K562 (cell line): ENCODE measurements around the gene DNASE1L1. TPM values are rescaled to one million over a fixed set of nuclear protein-coding genes. Genes with fewer than 3 reads are reported as not detected.

Experiments used
- DLX4 ChIP-seq: fragments of 250-450 bp; sonication (Bioruptor Pico); IDR thresholded peaks from 2 replicates; pipeline ENCODE4 v1.6.1; 2021; ENCODE audit warnings: mild to moderate bottlenecking
- ELF1 ChIP-seq: fragments of 200-800 bp; sonication (Bioruptor generic); IDR thresholded peaks from 2 replicates; pipeline ENCODE4 v1.6.1; 2016; ENCODE audit warnings: missing genetic modification characterization, missing compliant biosample characterization
- ELF2 ChIP-seq: fragments of 250-450 bp; sonication (Bioruptor Pico); IDR thresholded peaks from 2 replicates; pipeline ENCODE4 v1.5.0; 2021; ENCODE audit warnings: mild to moderate bottlenecking
- FOXK2 ChIP-seq, 2 experiments: fragments of 450-650 bp; IDR thresholded peaks in 1 of 2; conservative IDR thresholded peaks in 1 of 2; 2 replicates each; pipeline ENCODE4 v1.6.1; 2016; ENCODE audit warnings: low read depth in 2 of 2, mild to moderate bottlenecking in 1 of 2
- LCOR ChIP-seq: sonication (generic); formaldehyde crosslinking; IDR thresholded peaks from 2 replicates; pipeline ENCODE4 v1.8.0; 2022; ENCODE audit warnings: mild to moderate bottlenecking, missing genetic modification reagents
- NUFIP1 ChIP-seq: fragments of 450-650 bp; IDR thresholded peaks from 2 replicates; pipeline ENCODE4 v1.6.1; 2018; ENCODE audit not compliant: partially characterized antibody
- OTX1 ChIP-seq: fragments of 450-650 bp; formaldehyde crosslinking; IDR thresholded peaks from 2 replicates; pipeline ENCODE4 v1.4.0; 2022; ENCODE audit warnings: mild to moderate bottlenecking
- RAD21 ChIP-seq, 2 experiments: fragments of 250-450 bp in 1 of 2; fragments of 450-650 bp in 1 of 2; sonication (Bioruptor Pico) in 1 of 2; formaldehyde crosslinking in 1 of 2; IDR thresholded peaks in 1 of 2; conservative IDR thresholded peaks in 1 of 2; 2 replicates each; pipeline versions ENCODE4 v1.4.0 to v1.8.0; 2020 to 2022; ENCODE audit warnings: mild to moderate bottlenecking in 2 of 2, moderate library complexity in 1 of 2
- RBM34 ChIP-seq: fragments of 200-400 bp; formaldehyde crosslinking; IDR thresholded peaks from 2 replicates; pipeline ENCODE4 v1.6.1; 2018; ENCODE audit warnings: low read length, borderline replicate concordance; ENCODE audit not compliant: insufficient read depth
- SRSF1 ChIP-seq: fragments of 200-400 bp; formaldehyde crosslinking; IDR thresholded peaks from 2 replicates; pipeline ENCODE4 v1.6.1; 2017; ENCODE audit warnings: mild to moderate bottlenecking, low read depth, low read length, moderate library complexity
- STAT5B ChIP-seq: fragments of 250-450 bp; sonication (Bioruptor Pico); IDR thresholded peaks from 2 replicates; pipeline ENCODE4 v1.8.0; 2021; ENCODE audit warnings: mild to moderate bottlenecking, inconsistent platforms
- TBP ChIP-seq: optimal IDR thresholded peaks from 2 replicates; pipeline ENCODE3; 2011; ENCODE audit warnings: low read depth, low read length, improper control_type of control experiment
- TRIM25 ChIP-seq: fragments of 450-650 bp; IDR thresholded peaks from 2 replicates; pipeline ENCODE4 v1.7.0; 2016; ENCODE audit warnings: borderline replicate concordance
- ZBTB49 ChIP-seq: sonication (generic); formaldehyde crosslinking; IDR thresholded peaks from 2 replicates; pipeline ENCODE4 v1.8.0; 2022; ENCODE audit warnings: missing genetic modification reagents, mild to moderate bottlenecking, borderline replicate concordance
- ZBTB7A ChIP-seq: IDR thresholded peaks from 2 replicates; pipeline ENCODE4 v1.6.1; 2011; ENCODE audit warnings: low read depth, mild to moderate bottlenecking, low read length, moderate library complexity, borderline replicate concordance; ENCODE audit not compliant: control insufficient read depth
- ZNF277 ChIP-seq: fragments of 250-450 bp; sonication (Bioruptor Pico); IDR thresholded peaks from 2 replicates; pipeline ENCODE4 v1.8.0; 2022; ENCODE audit warnings: inconsistent platforms, mild to moderate bottlenecking, moderate library complexity, borderline replicate concordance
- ZNF592 ChIP-seq: fragments of 450-650 bp; IDR thresholded peaks from 2 replicates; pipeline ENCODE4 v1.6.1; 2017; ENCODE audit warnings: antibody characterized with exemption, mild to moderate bottlenecking
- ZNF79 ChIP-seq: fragments of 250-450 bp; sonication (Bioruptor Pico); IDR thresholded peaks from 2 replicates; pipeline ENCODE4 v1.4.0; 2020; ENCODE audit warnings: low read depth, mild to moderate bottlenecking, moderate library complexity
- polyA plus RNA-seq, 8 experiments: library from polyadenylated mRNA; depleted of rRNA in 4 of 8; stranded (reverse) in 5 of 8; unstranded in 3 of 8; fragments of >200 nt; fragmentation: Nextera tagmentation in 2 of 8; fragmentation: Illumina TruSeq in 1 of 8; extraction: Ambion mirVana in 2 of 8; extraction: Trizol in 1 of 8; gene quantifications; 2 replicates each; pipeline versions ENCODE4 v1.2.1 to v1.2.3, GENCODE V29; 2011 to 2014; ENCODE audit warnings: inconsistent platforms in 1 of 8, missing spikeins in 1 of 8
- total RNA-seq, 7 experiments: library from RNA; depleted of rRNA in 6 of 7; stranded (reverse); fragments of >200 nt in 6 of 7; fragmentation: Illumina TruSeq in 2 of 7; extraction: Trizol in 2 of 7; gene quantifications; 2 replicates each; pipeline versions ENCODE4 v1.2.1 to v1.2.3, GENCODE V29; 2011 to 2021; ENCODE audit warnings: low replicate concordance in 1 of 7

The DNASE1L1 gene
- total and polyA plus RNA-seq, 9 of the 15 experiments (the other 6 are each of a cell fraction or from before 2014, with no cell fraction given), result 0.73 to 12.6 (median 7.9) TPM

- TF ChIP-seq ZBTB49 (CRISPR knock-in tag) (no peak), RBM34 (no peak), ZNF277 (no peak), ZNF79 (CRISPR knock-in tag) (no peak), DLX4 (CRISPR knock-in tag) (no peak), LCOR (CRISPR knock-in tag) (no peak), TBP (no peak), ZBTB7A (peak; percentile 5; the same call in 1 of the 2 replicates), TRIM25 (no peak), SRSF1 (no peak), STAT5B (CRISPR knock-in tag) (no peak), FOXK2 (conservative IDR thresholded peaks at IDR 0.05 in 1 of 2, IDR thresholded peaks at IDR 0.05 in 1 of 2; ENCODE audit: low read depth in 2 of 2) (no peak), OTX1 (CRISPR knock-in tag) (no peak), RAD21 (CRISPR knock-in tag; conservative IDR thresholded peaks at IDR 0.05 in 1 of 2, IDR thresholded peaks at IDR 0.05 in 1 of 2) (no peak), NUFIP1 (no peak), ELF1 (0 out of 2 replicates have a peak, but pooled peaks have one; percentile 46), ELF2 (CRISPR knock-in tag) (no peak), ZNF592 (peak; percentile 34; the same call in 1 of the 2 replicates)
These were observed 29.5 kb downstream of the DNASE1L1 start (continued) for GRCh38 chrX:154379569-154379951.
